Inflammatory macrophage treated with lipopolysaccharide for 1 hour (primary cell): ENCODE data around the gene CSNK1E.
"Not testable (repeated sequence)": the region's sequence is repeated elsewhere in the genome, so short reads cannot be mapped to it uniquely, and the experiment has no call there.

Experiments
- DNase-seq, 2 donors: peaks; one replicate each; pipeline ENCODE4 v3.0.0-alpha.2; 2020 to 2022

The CSNK1E gene

DNA sequence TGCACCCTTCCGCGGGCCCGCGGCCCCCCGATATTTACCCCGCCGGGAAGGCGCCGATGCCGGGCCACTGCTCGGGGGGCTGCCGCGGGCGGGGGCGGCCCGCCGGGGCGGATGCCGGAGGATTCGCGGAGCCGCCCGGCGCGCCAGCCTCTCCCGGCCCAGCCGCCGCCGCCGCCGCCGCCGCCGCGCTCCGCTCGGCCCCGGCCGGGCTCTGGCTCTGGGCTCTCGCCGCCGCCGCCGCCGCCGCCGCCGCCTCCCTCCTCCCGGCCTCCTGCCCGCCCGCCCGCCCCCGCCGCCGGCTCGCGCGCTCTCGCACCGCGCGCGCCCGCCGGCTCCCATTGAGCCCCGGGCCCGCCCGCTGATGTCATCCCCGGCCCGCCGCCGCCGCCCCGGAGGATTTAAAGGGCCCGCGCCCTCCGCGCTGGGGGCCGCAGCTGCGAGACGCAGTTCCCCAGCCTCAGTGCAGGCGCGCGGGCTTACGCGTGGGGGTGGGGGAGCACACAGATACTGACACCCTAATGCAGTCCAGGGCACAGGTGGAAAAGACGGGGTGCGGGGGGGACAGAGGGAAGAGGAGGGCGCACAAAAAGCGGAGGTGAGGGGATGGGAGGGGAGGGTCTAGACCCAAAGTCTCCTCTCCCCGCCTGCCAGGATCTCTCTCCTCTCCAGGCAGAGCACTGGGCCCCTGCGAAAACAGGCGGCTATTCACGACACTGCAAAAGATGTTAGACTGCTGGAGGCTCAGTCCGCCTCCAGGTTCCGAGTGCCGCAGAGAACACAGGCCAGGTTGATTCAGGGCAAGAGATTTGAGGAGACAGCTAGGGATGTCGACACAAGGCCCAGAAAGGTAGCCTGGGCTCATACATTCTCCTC lies at the start of gene CSNK1E:
CSNK1E (minus strand) TSS at position 312 of the 873 bp plus-strand sequence. CDS start 3,276 bp downstream, outside the sequence.
- peak; percentile 42 to 71 for DNase-seq

DNA sequence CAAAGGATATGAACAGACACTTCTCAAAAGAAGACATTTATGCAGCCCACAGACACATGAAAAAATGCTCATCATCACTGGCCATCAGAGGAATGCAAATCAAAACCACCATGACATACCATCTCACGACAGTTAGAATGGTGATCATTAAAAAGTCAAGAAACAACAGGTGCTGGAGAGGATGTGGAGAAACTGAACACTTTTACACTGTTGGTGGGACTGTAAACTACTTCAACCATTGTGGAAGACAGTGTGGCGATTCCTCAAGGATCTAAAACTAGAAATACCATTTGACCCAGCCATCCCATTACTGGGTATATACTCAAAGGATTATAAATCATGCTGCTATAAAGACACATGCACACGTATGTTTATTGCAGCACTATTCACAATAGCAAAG lies 48.6 kb upstream of the CSNK1E start:
- DNase-seq, result not testable (repeated sequence)

- peak in 1 of 2 donors; percentile 2 for DNase-seq
These were observed 47.9 kb upstream of the CSNK1E start for GRCh38 chr22:38365174-38365573.

DNA sequence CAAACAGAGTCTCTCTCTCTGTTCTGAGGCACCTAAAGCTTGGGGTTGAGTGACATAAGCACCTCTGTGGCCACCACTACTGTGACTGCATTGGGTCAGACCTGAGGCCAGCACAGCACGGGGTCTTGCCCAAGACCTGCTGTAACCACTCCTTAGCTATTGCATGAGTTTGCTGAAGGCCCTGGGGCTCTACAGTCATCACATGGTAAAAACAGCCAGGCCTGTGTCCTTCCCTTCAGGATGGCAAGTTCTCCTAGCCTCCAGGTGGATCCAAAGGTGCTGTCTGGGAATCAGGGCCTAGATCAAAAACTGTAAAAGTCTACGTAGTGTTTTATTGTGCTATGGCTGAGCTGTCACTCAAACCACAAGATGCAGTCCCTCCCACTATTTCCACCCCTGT lies 43.3 kb upstream of the CSNK1E start:
- DNase-seq, result not testable (repeated sequence)

GRCh38 chr22:38359817-38360216 lies 42.6 kb upstream of the CSNK1E start:
- not testable (repeated sequence) for DNase-seq

DNA sequence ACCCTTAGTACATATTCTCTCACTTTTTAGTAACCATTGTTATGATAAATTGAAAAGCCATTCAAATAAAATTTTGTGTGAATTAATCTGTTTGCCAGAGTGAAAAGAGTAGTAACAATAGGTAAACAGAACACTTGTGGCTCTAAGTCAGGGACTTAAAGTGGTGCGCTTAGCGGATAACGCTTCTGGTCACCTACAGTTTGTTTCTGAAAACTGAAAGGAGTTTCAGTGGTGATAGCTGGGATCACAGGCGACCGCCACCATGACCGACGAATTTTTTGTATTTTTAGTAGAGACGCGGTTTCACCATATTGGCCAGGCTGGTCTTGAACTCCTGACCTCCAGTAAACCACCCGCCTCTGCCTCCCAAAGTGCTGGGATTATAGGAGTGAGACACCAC lies 40.7 kb upstream of the CSNK1E start:
- not testable (repeated sequence) for DNase-seq

DNA sequence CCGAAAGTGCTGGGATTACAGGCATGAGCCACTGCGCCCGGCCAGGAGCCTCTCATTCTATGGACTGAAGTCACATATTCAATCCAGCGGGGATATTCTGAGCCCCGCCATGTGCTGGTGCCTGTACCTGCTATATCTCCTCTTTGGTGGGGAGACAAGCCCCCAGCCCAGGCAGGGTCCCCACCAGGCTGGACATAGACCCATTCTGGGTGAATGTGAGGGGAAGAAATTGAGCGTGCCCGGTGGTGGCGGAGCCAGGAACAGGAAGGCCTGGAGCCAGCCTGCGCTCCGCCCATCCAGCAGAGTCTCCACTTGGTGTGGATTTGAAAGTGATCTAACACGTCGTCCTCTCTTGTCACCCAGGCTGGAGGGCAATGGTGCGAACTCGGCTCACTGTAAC lies 38.0 kb upstream of the CSNK1E start:
- DNase-seq, result no peak

DNA sequence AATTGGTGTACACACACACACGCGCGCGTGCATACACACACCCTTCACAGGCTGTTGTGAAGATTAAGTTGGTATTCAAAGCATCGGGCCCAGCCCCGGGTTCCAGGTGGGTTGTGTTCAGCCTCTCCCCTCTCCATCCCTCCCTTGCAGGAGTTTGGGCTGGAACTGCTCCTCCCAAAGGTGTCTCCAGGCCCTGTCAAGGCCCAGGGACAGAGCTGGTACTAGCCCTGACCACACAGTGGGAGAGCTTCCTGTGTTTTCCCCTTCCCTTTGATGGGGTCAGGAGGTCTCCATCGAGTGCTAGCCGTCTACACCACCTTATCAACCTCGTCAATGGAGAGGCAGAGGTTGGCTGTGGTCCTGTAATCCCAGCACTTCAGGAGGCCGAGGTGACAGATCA lies 36.5 kb upstream of the CSNK1E start:
- no peak for DNase-seq

DNA sequence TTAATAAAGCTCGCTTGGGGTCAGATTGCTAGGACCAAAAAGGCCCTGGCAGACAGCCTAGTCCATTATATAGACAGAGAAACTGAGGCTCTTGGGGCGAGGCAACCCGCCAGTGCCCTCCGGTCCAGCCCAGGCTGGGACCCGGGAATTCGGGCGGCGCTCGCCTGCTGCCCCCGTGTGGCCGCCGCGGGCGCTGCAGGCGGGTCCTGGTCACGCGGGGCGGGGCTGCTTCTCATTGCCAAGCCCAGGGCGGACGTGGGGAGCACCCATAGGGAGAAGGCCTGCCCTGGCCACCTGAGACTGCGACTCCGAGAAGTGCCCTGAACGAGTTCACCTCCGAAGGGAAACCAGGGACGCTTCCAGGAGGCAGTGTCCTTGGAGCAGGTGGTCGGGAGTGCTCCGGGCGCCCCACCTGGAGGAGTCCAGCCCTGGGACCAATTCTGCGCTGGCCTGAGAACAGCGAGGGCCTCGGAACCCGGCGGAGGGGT lies 36.0 kb upstream of the CSNK1E start:
- peak; percentile 10 to 70 for DNase-seq

DNA sequence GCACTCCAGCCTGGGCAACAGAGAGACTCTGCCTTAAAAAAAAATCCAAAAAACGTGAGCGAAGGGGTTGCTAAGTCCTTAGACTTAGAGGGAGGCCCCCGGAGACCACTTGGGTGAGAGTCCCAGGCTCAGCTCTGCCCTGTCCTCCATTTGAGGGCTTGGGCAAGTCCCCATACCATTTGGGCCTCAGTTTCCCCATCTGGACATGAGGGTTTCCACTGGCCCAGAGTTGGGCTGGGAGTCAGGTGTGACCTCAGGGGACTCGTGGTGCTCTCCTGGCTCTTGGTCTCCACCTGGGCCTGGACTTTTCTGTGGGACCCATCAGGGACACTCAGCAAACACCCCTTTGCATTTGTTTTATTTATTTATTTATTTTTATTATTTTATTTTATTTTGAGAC lies 35.2 kb upstream of the CSNK1E start:
- no peak for DNase-seq

DNA sequence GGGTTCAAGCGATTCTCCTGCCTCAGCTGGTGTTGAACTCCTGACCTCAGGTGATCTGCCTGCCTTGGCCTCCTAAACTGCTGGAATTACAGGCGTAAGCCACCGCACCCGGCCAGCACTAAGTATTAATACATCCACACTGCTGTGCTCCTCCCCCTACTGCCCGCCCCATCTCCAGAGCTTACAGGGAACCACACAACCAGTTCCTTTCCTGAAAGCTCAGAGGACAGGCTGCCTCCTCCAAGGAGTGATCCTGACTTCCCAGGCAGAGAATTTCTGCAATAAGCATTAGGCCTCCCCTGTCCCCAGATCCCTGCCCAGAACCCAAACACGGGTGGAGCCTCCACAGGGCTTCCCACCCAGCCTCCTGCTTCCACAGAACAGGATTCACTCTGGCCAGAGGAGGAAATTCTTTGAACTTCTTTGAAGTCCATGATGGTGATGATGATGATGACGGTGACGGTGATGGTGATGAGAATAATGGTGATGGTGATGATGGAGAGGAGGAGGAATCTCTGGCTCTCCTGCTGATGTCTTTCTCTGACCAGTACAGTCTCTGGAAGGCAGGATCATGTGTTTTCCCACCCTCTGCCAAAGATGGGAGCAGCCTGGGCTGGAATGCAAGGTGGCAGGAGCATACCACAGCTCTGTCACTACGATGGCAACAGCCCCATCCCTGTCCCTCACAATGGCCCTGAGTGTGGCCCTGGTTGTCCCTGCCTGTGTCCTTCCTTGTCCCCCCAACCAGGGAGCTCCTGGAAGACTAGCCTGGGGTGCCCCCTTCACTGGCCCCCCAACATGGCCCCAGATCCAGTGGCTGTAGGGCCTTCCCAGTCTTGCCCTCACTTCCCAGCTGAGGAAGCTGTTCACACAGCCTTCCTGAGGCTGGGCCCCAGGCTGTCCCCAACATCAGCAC lies 33.5 kb upstream of the CSNK1E start:
- no peak for DNase-seq

- no peak for DNase-seq
These were observed 31.7 kb upstream of the CSNK1E start for GRCh38 chr22:38348751-38349496.

GRCh38 chr22:38347944-38348750 lies 30.9 kb upstream of the CSNK1E start:
- DNase-seq, result peak in 1 of 2 donors; percentile 14

DNA sequence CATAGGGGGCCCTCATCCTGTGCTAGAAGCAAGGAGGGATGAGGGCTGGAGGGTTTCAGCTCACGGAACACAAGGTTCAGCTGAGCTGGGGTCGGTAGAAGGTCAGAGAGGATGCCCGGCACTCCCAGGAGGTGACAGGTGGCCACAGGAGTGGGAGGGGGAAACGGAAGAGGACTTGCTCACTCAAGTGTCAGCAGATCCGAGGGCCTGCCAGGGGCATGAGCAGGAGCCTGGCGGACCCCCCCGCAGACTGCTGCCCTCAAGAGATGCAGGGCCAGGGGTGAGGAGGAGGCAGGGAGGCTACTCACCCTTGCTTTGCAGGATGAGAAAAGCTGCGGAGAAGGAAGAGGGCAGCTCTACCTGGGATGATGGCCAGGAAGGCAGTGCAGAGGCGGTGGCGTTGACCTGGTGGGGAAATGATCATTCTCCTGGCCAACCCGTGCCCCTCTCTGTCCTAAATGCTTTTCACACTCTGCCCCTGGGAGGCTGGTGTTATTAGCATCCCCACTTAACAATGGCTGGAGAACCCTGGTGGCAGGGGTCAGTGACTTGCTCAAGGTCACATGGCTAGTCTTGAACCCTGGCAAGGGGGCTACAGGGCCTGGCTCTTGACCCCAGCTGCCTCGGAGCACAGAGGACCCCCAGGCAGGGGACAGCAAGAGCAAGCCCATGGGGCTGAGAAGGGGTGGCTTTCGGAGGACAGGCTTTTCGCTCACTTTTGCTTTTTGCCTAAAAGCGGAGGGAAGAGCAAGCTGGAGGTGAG lies 30.1 kb upstream of the CSNK1E start:
- no peak for DNase-seq

DNA sequence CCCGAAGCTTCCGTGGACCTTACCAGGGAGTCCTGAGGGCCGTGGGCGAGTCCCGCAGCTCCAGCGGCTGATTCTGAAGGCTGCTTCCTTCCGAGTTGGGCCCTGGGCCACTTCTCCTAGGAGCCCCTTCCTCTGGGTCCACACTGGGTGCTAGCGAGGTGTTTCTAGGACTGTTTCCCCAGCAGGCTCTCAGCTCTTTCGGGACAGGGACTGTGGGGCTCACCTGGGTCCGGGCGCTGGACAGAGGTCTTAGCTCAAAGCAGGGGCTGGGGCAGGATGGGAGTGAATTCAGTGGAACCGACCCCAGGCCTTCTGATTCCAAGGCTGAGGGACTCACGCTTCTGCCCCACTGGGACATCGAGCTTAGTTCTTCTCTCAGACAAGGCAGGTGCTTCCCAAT lies 29.3 kb upstream of the CSNK1E start:
- no peak for DNase-seq

GRCh38 chr22:38345782-38346181 lies 28.5 kb upstream of the CSNK1E start:
- DNase-seq, result no peak

DNA sequence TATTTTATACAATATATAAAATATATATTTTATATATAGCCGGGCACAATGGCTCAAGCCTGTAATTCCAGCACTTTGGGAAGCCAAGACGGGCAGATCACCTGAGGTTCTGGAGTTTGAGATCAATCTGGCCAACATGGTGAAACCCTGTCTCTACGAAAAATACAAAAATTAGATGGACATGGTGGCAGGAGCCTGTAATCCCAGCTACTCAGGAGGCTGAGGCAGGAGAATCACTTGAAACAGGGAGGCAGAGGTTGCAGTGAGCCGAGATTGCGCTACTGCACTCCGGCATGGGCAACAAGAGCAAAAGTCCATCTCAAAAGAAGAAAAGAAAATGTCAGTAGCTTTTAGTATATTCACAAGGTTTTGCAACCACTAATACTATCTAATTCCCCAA lies 22.7 kb upstream of the CSNK1E start:
- DNase-seq, result not testable (repeated sequence)

DNA sequence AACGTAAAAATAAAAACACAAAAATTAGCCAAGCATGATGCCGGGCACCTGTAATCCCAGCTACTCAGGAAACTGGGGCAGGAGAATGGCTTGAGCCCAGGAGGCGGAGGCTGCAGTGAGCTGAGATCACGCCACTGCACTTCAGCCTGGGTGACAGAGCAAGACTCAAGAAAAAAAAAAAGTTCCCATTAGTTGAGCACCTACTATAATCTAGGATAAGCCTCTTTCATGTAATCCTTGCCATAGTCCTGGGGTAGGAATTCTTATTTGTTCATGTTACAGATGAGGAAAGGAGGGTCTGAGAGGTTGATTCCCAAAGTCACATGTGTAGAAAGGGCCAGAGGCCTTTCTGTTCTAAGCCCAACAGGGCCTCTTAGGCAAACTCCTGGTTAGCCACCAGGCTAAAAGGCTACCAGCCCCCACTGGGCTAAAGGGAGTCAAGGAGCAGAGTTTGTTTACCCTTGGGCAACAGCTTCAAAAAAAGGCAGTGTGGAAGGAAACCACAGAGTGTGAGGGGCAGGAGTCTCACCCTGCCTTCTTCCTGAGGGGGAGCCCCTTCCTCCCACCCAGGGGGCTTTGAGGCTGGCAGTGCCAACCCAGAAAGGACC lies 21.6 kb upstream of the CSNK1E start:
- DNase-seq, result no peak

DNA sequence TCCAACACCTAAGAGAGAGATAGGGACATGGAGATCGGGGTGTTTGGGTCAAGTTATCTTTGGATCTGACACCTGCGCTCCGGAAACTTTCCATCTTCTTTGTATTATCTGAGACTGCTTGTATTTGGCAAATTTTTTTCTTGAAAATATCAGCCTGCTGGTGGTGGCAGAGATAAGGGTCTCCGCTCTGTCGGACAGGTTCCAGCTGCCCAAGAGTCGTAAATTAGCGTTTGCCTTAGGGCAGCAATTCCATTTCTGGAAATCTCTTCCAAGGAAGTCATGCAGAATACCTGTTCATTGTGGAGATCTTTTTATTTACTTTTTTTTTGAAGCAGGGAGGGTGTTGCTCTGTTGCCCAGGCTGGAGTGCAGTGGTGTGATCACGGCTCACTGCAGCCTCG lies 19.5 kb upstream of the CSNK1E start:
- DNase-seq, result no peak

DNA sequence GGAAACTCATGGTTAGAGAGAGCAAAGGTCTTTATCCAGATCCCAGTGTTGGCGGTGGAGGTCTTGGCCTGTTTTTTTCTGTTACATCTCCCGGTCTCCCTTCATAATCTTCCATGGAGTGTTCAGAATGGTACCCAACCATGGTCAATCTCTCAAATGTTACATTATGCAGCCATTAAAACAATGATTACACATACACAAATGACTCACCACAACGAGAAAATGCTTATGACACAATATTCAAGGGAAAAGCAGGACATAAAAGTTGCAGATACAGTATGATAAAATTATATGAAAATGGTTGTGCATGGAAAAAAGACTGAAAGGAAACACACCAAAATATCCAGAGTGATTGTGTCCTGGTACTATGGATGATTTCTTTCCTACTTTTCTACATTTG lies 17.8 kb upstream of the CSNK1E start:
- peak; percentile 51 to 65 for DNase-seq

- no peak for DNase-seq
These were observed 10.6 kb upstream of the CSNK1E start for GRCh38 chr22:38327805-38328204.
